Measurements from ENCODE around the gene TMEM170A.

DNA sequence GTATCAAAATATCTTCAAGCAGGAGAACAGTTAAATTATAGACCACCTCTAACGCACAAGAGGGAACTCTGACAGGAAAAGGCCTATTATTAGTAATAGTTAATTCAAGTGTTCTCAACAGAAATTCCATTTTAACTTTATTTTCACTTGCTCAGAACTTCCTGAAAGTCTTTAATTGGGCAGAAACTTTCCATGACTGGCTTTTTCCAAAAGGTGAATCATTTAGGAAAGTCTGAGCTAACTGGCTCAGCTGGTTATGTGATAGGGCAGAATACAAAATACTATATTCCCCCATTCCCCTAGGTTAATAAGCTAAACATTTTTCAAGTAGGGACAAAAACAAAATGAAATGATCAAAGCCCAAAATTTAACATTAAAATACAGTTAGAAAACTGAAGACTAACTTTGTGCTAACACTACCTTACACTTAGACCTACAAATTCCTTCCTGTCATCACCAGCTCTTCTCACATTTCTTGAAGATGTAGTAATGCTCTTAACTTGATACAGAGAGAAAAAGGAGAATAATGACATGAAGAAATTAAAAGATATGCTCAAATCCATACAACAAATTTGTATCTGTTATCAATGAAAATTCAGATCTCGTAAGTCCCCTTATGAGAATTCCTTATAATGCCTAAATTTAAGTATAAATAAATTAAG lies 62.2 kb downstream of the TMEM170A start:
- no peak for TF ChIP-seq SP1 (IDR thresholded peaks at IDR 0.05)
- no peak for TF ChIP-seq CTBP1 (IDR thresholded peaks at IDR 0.05; ENCODE audit: borderline replicate concordance)
- no peak for TF ChIP-seq ZNF384 (IDR thresholded peaks at IDR 0.05)
- TF ChIP-seq NFRKB (IDR thresholded peaks at IDR 0.05) = no peak
- TF ChIP-seq BHLHE40 (IDR thresholded peaks at IDR 0.05; ENCODE audit: borderline replicate concordance) = no peak
- TF ChIP-seq HDGF (IDR thresholded peaks at IDR 0.05; ENCODE audit: borderline replicate concordance) = no peak
- no peak for TF ChIP-seq FOXM1 (IDR thresholded peaks at IDR 0.05; ENCODE audit: borderline replicate concordance)
- no peak for TF ChIP-seq L3MBTL2 (conservative IDR thresholded peaks at IDR 0.05)
- TF ChIP-seq, protein P1, sequence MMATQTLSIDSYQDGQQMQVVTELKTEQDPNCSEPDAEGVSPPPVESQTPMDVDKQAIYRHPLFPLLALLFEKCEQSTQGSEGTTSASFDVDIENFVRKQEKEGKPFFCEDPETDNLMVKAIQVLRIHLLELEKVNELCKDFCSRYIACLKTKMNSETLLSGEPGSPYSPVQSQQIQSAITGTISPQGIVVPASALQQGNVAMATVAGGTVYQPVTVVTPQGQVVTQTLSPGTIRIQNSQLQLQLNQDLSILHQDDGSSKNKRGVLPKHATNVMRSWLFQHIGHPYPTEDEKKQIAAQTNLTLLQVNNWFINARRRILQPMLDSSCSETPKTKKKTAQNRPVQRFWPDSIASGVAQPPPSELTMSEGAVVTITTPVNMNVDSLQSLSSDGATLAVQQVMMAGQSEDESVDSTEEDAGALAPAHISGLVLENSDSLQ (IDR thresholded peaks at IDR 0.05) = no peak
- no peak for TF ChIP-seq ELF4 (IDR thresholded peaks at IDR 0.05)
- no peak for TF ChIP-seq FOXA1 (IDR thresholded peaks at IDR 0.05)

Measured in HEK293T (cell line).